HG03039 (cell line): ENCODE results near the gene BRCA1.
"Not testable (repeated sequence)": the region's sequence is repeated elsewhere in the genome, so short reads cannot be mapped to it uniquely, and the experiment has no call there.

Source experiments
- ATAC-seq: cut with Tn5 transposase; IDR thresholded peaks from one replicate; pipeline ENCODE4 v1.9.1; 2021; ENCODE audit warnings: mild to moderate bottlenecking, moderate library complexity; ENCODE audit not compliant: unreplicated experiment

The BRCA1 gene

DNA sequence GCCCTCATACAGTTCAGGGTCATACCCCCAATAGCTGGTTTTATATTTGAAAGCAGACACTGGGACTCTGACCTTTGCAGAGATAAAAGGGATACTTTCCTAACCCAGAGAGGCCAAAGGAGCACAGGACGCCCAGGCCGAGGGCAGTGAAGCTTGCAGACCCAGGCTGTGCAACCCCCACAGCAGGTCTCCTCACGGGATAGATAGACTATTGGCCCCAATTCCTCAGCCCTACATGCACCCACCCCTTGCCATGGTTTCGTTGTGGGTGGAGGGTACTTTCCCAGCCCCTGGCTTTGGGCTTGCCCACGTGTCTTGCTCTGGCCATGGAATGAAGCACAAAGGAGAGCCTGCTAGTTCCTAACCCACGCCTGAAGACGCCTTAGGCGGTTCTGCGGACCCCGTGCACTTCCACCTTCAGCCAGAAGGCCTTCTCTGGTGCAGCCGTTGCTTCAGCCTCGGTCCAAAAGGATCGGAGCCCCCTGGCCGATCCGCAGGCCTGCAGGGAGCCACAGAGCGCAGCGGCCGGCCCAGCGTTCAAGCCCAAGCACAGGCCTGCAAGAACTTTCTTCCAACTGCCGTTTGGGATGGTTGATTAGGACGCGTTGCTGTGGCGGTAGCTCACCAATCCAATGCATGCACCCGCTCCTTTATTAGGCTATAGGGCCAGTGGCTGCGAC, 9.8 kb upstream of the BRCA1 start:
- no peak for ATAC-seq

DNA sequence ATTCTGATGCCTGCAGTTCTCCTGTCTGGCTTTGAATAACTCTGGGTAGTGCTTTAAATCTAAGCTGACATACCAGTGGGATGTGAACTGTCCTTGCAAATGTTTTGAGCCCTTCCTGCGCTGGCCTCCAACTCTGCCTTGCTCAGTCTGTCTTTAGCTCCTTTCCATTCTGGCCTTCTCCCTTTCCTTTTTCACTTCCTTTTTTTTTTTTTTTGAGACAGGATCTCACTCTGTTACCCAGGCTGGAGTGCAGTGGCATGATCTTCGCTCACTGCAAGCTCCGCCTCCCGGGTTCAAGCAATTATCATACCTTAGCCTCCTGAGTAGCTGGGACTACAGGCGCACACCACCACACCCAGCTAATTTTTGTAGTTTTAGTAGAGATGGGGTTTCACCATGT, 8.3 kb upstream of the BRCA1 start:
- not testable (repeated sequence) for ATAC-seq

- ATAC-seq: no peak
Measured at GRCh38 chr17:43132117-43132516, 7.0 kb upstream of the BRCA1 start.

- no peak for ATAC-seq
Measured at GRCh38 chr17:43129671-43130010, 4.5 kb upstream of the BRCA1 start.

GRCh38 chr17:43127333-43127876, 2.2 kb upstream of the BRCA1 start:
- ATAC-seq: not testable (repeated sequence)

DNA sequence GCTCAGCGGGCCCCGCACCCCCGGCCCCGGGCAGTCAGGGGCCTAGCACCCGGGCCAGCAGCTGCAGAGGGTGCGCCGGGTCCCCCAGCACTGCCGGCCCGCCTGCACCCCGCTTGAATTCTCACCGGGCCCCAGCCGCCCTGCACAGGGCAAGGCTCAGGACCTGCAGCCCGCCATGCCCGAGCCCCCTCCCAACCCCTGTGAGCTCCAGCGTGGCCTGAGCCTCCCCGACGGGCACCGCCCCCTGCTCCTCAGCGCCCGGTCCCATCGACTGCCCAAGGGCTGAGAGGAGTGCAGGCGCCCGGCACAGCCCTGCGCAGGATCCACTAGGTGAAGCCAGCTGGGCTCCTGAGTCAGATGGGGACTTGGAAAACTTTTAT, 1.7 kb upstream of the BRCA1 start:
- ATAC-seq: no peak

DNA sequence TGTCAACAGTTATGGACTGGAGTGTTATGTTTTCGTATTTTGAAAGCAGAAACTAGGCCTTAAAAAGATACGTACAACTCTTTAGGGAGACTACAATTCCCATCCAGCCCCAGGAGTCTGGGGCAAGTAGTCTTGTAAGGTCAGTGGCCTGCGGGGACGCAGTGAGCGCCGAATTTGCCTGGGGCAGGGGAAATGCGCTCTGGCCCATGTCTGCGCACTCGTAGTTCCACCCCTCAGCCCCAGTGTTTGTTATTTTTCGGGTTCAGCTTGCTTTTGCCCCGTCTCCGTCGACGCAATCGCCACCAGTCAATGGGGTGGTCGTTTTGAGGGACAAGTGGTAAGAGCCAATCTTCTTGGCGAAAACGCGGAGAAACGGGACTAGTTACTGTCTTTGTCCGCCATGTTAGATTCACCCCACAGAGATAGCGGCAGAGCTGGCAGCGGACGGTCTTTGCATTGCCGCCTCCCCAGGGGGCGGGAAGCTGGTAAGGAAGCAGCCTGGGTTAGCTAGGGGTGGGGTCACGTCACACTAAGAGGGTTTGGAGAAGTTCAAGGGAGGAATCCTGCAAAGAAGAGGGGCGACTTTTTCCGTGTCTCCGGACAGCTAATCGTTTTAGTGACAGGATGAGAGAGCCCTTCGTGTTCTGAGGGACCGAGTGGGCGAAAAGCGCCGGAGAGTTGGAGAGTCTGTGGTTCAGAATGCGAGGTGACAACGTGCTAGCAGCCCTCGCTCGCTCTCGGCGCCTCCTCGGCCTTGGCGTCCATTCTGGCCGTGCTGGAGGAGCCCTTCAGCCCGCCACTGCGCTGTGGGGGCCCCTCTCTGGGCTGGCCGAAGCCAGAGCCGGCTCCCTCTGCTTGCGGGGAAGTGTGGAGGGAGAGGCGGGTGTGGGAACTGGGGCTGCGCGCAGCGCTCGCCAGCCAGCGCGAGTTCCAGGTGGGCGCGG, 1.1 kb upstream of the BRCA1 start:
- ATAC-seq: no peak

GRCh38 chr17:43118679-43119615, 6.2 kb downstream of the BRCA1 start:
- no peak for ATAC-seq

- ATAC-seq: no peak
Measured at GRCh38 chr17:43114151-43114552, 11.0 kb downstream of the BRCA1 start.

DNA sequence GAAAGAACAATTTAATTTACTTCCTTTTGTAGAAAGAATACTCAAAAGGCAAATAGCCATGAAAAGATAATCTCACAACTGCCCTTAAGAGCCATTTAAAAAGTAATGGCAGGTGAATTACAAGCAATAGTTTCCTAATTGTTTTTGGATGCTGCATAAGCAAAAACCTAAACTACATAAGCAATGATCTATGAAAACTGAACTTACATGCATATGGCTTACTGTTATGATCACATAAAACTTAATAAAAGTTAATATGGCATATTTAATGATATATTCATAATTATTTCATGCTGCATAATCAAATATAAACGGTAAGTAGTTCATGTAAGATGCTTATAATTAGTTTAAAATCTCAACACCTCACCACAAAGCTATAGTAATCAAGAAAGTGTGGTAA, 18.6 kb downstream of the BRCA1 start:
- ATAC-seq: no peak

DNA sequence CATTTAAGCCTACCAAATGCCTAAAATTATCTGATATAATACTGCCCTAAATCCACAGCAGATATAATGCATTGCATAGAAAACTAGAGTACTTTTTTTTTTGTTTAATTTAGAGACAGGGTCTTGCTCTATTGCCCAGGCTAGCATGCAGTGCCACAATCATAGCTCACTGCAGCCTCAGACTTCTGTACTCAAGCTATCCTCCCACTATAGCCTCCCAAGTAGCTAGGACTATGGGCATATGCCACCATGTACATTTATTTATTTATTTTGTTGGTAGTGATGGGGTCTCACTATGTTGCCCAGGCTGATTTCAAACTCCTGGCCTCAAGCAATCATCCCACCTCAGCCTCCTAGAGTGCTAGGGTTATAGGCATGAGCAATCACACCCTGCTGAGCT, 20.0 kb downstream of the BRCA1 start:
- ATAC-seq: no peak

DNA sequence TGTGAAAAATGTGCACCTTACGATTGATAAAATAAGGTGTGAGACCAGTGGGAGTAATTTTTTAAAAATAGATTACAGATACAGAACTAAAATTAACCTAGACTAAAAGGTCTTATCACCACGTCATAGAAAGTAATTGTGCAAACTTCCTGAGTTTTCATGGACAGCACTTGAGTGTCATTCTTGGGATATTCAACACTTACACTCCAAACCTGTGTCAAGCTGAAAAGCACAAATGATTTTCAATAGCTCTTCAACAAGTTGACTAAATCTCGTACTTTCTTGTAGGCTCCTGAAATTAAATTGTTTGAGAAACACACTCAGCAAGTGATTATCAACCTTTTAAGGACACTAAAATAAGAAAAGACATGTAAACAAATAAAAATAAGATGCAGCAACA, 20.5 kb downstream of the BRCA1 start:
- ATAC-seq: no peak

- ATAC-seq: not testable (repeated sequence)
Measured at GRCh38 chr17:43095364-43095763, 29.8 kb downstream of the BRCA1 start.

GRCh38 chr17:43094129-43094835, 30.9 kb downstream of the BRCA1 start:
- ATAC-seq: no peak

- ATAC-seq: no peak
Measured at GRCh38 chr17:43092901-43093300, 32.3 kb downstream of the BRCA1 start.

DNA sequence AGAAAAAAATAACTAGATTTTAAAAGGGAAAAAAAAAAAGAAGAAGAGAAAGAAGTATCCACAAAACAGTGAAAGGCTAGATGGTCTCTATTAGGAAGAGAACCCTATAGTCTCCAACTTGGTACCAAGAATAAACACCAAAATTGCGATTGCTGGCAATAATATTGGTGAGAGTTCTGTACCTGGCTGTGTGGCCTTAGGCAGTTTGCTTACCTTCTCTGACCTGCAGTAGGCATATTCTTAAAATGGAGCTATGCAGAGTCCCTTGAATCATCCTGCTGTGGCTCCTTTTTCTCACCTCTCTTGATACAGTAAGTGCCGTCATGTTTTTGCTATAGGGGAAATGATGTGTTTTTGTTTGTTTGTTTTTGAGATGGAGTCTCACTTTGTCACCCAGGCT, 35.1 kb downstream of the BRCA1 start:
- no peak for ATAC-seq

DNA sequence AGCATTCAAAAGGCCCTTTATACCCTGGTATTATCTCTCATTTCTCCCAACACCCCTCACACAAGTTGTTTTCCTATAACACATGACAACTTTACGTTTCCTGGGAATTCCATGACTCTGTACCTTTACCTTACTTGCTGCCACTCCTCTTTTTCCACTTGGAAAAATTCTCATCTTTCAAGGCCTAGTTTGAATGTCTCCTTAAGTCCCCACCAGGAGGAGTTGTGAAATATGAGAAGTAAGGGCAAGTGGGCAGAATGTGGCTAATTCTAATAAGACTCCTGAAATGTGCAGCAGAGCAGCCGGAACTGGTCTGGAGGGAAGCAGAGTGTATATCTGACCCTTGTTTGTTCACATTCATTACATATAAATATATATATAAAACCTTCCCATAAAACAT, 39.7 kb downstream of the BRCA1 start:
- ATAC-seq: no peak

GRCh38 chr17:43079641-43080302, 45.4 kb downstream of the BRCA1 start:
- ATAC-seq: no peak

DNA sequence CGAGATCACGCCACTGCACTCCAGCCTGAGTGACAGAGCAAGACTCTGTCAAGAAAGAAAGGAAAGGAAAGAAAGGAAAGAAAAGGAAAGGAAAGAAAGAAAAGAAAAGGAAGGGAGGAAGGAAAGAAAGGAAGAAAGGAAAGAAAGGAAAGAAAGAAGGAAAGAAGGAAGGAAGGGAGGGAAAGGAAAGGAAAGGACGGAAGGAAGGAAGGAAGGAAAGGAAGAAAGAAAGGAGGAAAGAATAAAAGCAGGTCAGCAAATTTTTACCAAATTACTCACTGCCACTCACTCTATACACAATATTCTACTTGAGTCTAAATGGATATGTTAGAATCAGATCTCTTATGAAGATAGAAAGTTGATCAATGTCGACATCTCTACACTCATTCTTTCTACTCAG, 50.3 kb downstream of the BRCA1 start:
- ATAC-seq: no peak

DNA sequence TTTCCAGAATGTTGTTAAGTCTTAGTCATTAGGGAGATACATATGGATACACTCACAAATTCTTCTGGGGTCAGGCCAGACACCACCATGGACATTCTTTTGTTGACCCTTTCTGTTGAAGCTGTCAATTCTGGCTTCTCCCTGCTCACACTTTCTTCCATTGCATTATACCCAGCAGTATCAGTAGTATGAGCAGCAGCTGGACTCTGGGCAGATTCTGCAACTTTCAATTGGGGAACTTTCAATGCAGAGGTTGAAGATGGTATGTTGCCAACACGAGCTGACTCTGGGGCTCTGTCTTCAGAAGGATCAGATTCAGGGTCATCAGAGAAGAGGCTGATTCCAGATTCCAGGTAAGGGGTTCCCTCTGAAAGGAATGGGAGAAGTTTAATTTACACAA, 54.3 kb downstream of the BRCA1 start:
- ATAC-seq: no peak
